WERI-Rb-1 (cell line): ENCODE measurements around the gene TNFRSF1B.

ENCODE experiments used
- DNase-seq: peaks from one replicate; pipeline ENCODE4 v3.0.0-alpha.2; 2020
- H3K27ac ChIP-seq: fragments of 250-450 bp; sonication (Bioruptor Pico); 2 replicates; pipeline ENCODE4 v1.5.1; 2020; ENCODE audit warnings: mild to moderate bottlenecking, moderate library complexity
- H3K27me3 ChIP-seq: fragments of 250-450 bp; sonication (Bioruptor Pico); 2 replicates; pipeline ENCODE4 v1.5.1; 2021; ENCODE audit warnings: mild to moderate bottlenecking, low read depth, moderate library complexity; ENCODE audit not compliant: insufficient read depth, severe bottlenecking
- H3K36me3 ChIP-seq: fragments of 250-450 bp; sonication (Bioruptor Pico); 2 replicates; pipeline ENCODE4 v1.5.1; 2020; ENCODE audit warnings: mild to moderate bottlenecking, moderate library complexity
- H3K4me3 ChIP-seq: 2 replicates; pipeline ENCODE4 v1.5.1; 2011; ENCODE audit warnings: low read depth, mild to moderate bottlenecking, control low read depth, low read length
- H3K9me3 ChIP-seq: fragments of 250-450 bp; sonication (Bioruptor Pico); 2 replicates; pipeline ENCODE4 v1.5.1; 2021; ENCODE audit warnings: mild to moderate bottlenecking, moderate library complexity; ENCODE audit not compliant: severe bottlenecking
- CTCF ChIP-seq: IDR thresholded peaks from 2 replicates; pipeline ENCODE4 v1.5.1; 2011; ENCODE audit warnings: low read depth, mild to moderate bottlenecking, control low read depth, inconsistent platforms, low read length

The TNFRSF1B gene

GRCh38 chr1:12249748-12250147 is 83.0 kb downstream of the TNFRSF1B start:
- H3K27me3 ChIP-seq, result no peaks in the 10 kb centered on the region
- H3K27ac ChIP-seq, result no peak overlapping the region
- peaks cover 13% of the 10 kb centered on the region for H3K36me3 ChIP-seq

GRCh38 chr1:12251442-12251841 is 84.7 kb downstream of the TNFRSF1B start:
- Histone ChIP-seq H3K9me3 (no peaks in the 10 kb centered on the region), H3K36me3 (peaks cover 11% of the 10 kb centered on the region), H3K27ac (no peak overlapping the region), H3K27me3 (no peaks in the 10 kb centered on the region), H3K4me3 (no peak overlapping the region)
- TF ChIP-seq CTCF, result no peak
- no peak for DNase-seq

More at GRCh38 chr1:12249748-12250147, 83.0 kb downstream of the TNFRSF1B start:
- TF ChIP-seq CTCF, result no peak
- Histone ChIP-seq H3K9me3 (no peaks in the 10 kb centered on the region), H3K4me3 (no peak overlapping the region)
- no peak for DNase-seq

GRCh38 chr1:12255913-12256312 is 89.1 kb downstream of the TNFRSF1B start:
- Histone ChIP-seq H3K9me3 (no peaks in the 10 kb centered on the region), H3K4me3 (no peak overlapping the region), H3K36me3 (peaks cover 9% of the 10 kb centered on the region; the same call in 1 of the 2 replicates), H3K27ac (no peak overlapping the region), H3K27me3 (no peaks in the 10 kb centered on the region)
- no peak for TF ChIP-seq CTCF
- DNase-seq, result no peak

- peaks cover 21% of the 10 kb centered on the region for H3K36me3 ChIP-seq
Observed at GRCh38 chr1:12258272-12258671, 91.5 kb downstream of the TNFRSF1B start.

More at GRCh38 chr1:12258272-12258671, 91.5 kb downstream of the TNFRSF1B start:
- Histone ChIP-seq H3K4me3 (no peak overlapping the region), H3K9me3 (no peaks in the 10 kb centered on the region), H3K27me3 (no peaks in the 10 kb centered on the region), H3K27ac (no peak overlapping the region)
- TF ChIP-seq CTCF, result no peak
- peak; percentile 19 for DNase-seq
